LNCaP clone FGC (cell line): Measurements from ENCODE around the gene MARCHF3.

Experiments used
- DNase-seq: peaks from one replicate; pipeline ENCODE4 v3.0.0-alpha.2; 2011; ENCODE audit warnings: low read depth
- H3K4me3 ChIP-seq: 2 replicates; pipeline ENCODE4 v1.5.1; 2011; ENCODE audit warnings: mild to moderate bottlenecking, low read depth, low read length, control low read depth
- CTCF ChIP-seq: IDR thresholded peaks from 2 replicates; pipeline ENCODE4 v1.5.1; 2012; ENCODE audit warnings: mild to moderate bottlenecking; ENCODE audit not compliant: control insufficient read depth, insufficient read depth; ENCODE audit errors: extremely low read depth

Gene MARCHF3

DNA sequence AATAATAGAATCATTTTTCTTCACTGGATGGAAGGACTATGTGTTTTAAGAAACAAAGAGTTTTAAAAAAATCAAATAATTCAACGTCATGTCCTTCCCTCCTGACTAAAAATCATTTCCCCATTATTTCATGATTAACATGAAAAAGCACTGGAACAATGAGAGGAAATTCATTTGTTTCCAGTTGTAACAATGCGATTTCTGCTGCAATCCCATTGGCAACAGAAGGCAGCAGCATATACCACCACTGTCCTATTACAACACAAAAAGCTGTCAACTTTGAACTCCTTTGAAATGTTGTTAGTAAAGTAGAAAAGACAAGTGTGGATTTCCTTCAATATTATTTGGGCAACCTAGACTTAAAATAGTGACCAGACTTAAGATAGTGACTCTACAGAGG, 39.9 kb upstream of the MARCHF3 start:
- H3K4me3 ChIP-seq: no peak overlapping the region
- DNase-seq: no peak
- no peak for TF ChIP-seq CTCF

DNA sequence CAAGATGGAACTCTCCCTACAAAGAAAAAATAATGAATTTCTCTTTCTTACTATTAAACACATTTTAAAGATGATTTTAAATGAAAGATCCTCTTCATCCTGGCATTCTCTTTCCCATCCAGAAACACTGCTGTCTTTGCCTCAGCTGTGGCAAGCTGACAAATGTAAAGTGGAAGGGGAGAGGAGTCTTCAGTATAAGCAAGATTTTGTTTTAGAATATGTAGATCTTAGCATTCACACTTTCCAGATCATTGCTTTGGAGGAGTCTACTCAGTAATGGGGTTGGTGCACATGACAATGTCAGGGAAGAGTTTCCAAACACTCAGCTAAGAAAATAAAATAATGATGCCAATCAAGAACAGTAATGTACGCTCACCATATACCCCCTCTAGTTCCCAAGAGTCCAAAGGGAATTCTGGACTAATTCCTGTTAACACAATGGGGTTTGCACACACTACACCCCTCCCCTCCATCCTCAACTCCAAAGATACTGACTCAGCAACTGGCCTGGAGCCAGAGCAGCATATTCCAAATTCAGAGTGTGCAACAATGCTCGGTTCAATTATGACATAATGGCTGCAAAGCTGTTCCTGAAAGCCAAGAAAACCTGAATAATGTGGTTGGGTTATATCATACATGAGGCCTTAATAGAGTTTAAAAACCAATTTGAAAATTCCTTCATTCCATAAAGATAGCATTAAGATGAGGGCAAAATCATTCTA, 38.3 kb upstream of the MARCHF3 start:
- H3K4me3 ChIP-seq: no peak overlapping the region
- no peak for TF ChIP-seq CTCF
- no peak for DNase-seq

- TF ChIP-seq CTCF: no peak
- DNase-seq: no peak
- no peak overlapping the region for H3K4me3 ChIP-seq
These were observed 36.4 kb upstream of the MARCHF3 start for GRCh38 chr5:127066721-127067120.

- no peak for DNase-seq
- TF ChIP-seq CTCF: no peak
- no peak overlapping the region for H3K4me3 ChIP-seq
These were observed 34.0 kb upstream of the MARCHF3 start for GRCh38 chr5:127064253-127064840.

DNA sequence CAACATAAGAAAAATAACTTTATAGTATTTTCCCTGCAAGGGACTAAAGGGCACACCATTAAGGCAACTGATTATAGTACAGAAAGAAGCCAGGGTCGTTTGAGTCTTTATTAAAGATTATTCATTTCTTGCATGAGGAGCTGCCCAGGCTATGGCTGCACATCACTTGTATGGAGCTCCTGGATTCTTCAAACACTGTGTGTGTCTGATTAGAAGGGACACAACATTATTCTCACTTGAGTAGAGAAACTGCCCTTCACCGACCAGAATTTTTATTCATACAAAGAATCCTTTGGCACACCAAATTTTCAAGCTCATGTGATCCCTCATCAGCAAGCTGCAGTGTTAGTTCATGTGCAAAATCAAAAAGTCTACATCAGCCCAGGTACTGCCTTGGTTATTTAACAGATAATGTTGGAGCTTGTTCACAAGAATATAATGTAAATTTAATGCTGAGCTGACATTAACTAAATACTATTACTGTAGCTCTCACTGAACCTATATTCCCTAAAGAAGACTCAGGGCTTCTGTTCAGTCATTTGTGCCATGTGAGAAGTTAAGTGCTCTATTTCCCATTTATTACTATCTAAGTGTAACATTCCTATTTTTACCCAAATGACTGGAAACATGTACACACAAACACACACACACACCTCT, 33.0 kb upstream of the MARCHF3 start:
- H3K4me3 ChIP-seq: no peak overlapping the region
- no peak for DNase-seq
- no peak for TF ChIP-seq CTCF

DNA sequence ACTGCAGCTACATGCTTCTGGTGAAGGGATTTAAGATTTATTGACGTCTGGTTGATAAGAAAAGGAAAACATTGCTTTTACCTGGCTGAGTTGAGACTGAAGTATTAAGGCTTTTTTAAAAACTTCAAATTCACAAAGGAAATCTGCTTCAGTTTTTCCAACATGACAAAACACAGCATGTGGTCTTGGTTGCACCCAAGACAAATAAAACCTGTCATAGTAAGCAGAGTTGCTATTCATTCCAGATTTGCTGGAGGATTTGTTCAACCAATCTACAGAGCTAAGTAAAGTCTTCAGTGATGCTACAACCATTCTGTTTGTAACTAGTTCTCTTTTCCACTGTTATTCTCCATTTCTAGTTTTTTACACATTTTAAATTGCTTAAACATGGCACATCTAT, 31.6 kb upstream of the MARCHF3 start:
- DNase-seq: no peak
- no peak overlapping the region for H3K4me3 ChIP-seq
- TF ChIP-seq CTCF: no peak
